Measurements from ENCODE around the gene NGF.

NGF gene

GRCh38 chr1:115237023-115237422 is 101.0 kb downstream of the NGF start:
- ChIA-PET POLR2A (ENCODE audit: low non-redundant PET) (no interaction called here), CTCF (no interaction called here)
- no peak for DNase-seq (ENCODE audit: low spot score)
- H3K27ac ChIP-seq: no peak overlapping the region
- no peak for TF ChIP-seq CTCF (conservative IDR thresholded peaks at IDR 0.05; ENCODE audit: low read depth)
